Measurements from ENCODE around the gene AGPAT3.

AGPAT3 gene

DNA sequence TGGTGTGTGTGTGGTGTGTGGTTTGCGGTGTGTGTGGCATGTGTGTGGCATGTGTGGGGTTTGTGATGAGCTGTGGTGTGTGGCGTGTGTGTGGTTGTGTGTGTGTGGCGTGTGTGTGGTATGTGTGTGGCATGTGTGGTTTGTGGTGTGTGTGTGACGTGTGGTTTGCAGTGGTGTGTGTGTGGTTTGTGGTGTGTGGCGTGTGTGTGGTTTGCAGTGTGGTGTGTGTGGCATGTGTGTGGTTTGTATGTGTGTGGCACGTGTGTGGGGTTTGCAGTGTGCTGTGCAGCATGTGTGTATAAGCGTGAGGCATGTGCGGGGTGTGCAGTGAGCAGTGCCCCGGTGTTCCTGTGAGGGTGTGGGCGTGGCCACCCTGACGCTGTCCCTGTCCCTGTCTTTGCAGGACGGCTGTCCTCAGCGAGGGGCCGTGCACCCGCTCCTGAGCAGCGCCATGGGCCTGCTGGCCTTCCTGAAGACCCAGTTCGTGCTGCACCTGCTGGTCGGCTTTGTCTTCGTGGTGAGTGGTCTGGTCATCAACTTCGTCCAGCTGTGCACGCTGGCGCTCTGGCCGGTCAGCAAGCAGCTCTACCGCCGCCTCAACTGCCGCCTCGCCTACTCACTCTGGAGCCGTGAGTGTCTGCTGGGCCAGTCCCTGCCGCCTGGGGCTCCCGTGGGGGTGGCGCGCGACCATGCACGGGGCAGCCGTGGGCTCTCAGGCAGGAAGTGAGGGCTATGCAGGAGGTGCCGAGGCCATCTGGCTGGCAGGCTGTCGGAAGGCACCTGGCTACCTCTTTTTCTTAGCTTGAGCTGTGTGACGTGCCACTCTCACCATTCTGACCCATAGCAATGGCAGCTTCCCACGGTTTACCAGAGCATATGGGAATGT is 94.5 kb downstream of the AGPAT3 start:
- DNase-seq, result no peak

DNA sequence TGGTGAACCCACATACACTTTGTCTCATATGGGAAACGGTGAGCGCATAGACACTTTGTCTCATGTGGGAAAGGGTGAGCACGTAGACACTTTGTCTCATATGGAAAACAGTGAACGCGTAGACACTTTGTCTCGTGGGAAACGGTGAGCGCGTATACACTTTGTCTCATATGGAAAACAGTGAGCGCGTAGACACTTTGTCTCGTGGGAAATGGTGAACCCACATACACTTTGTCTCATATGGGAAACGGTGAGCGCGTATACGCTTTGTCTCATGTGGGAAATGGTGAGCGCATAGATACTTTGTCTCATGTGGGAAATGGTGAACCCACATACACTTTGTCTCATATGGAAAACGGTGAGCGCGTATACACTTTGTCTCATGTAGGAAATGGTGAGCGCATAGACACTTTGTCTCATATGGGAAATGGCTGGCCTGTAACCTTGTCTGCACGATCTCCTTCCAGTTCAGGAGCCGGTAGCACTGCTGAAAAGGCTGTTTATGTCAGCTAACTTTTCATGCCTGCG is 96.4 kb downstream of the AGPAT3 start:
- no peak for DNase-seq

DNA sequence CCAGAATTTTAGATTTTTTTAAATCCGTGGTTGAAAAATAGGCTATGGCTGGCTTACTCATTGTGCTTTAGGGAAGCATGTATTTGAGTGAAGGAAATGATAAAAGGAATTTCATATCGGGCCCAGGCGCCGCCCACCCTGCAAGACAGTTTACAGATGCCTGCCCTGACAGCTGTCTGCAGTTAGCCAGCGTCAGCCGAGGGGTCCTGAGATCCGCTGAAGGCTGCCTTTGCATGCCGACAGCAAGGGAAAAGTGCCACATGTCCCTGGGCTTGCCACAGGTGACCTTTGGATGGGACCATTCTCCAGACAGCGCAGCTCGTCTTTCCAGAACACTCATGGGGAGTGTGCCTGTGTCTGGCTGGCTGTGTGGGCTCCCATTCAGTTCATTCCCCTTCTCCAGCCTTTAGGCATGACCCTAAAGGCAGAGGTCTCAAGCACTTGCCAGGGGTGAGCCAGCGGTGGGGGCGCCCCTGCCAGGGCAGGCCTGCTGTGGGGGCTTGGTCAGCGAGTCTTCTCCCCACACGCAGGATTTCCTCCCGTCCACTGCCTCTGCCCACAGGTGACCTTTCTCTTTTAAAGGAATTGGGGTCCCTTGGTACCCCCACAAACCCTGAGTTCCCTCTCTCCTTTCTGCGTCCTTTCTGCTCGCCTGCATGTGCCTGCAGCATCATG is 101.0 kb downstream of the AGPAT3 start:
- DNase-seq, result no peak

DNA sequence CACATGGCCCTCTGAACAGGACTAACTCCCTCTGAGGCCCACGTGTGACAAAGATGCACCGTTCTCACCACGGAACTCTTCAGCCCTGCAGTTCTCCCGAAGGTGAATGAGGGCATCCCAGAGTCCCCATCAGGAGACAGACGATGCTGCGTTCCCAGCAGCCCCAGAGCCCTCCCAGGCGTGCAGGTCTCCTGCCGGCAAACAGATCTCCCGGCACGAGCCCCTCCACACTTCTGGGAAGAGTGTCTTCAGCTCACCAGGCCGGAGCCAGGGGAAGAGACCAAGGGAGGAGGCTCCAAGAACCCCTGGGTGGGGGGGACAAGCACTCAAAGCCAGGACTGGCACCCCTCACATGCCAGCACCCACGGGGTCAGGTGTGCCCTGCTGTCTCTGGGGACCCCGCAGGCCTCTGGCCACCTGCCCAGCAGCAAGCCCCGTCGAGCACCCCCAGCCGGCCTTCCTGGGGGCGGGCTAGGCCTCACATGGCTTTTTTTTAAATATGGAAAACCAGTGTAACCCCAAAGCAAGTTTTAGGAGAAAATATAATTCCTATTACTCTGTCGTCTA is 102.0 kb downstream of the AGPAT3 start:
- no peak for DNase-seq

DNA sequence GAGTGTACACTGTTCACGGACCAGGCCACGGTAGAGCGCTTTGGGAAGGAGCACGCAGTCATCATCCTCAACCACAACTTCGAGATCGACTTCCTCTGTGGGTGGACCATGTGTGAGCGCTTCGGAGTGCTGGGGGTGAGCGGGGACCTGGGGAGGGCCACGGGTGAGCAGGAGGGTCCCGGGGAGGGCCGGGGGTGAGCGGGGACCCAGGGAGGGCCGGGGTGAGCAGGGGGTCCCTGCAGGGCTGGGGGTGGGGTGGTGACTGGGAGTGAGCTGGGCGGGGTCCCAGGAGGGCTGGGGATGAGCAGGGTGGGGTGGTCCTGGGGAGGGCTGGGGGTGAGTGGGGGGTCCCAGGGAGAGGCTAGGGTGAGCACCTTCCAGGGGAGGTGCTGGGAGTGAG is 103.0 kb downstream of the AGPAT3 start:
- DNase-seq, result no peak

DNA sequence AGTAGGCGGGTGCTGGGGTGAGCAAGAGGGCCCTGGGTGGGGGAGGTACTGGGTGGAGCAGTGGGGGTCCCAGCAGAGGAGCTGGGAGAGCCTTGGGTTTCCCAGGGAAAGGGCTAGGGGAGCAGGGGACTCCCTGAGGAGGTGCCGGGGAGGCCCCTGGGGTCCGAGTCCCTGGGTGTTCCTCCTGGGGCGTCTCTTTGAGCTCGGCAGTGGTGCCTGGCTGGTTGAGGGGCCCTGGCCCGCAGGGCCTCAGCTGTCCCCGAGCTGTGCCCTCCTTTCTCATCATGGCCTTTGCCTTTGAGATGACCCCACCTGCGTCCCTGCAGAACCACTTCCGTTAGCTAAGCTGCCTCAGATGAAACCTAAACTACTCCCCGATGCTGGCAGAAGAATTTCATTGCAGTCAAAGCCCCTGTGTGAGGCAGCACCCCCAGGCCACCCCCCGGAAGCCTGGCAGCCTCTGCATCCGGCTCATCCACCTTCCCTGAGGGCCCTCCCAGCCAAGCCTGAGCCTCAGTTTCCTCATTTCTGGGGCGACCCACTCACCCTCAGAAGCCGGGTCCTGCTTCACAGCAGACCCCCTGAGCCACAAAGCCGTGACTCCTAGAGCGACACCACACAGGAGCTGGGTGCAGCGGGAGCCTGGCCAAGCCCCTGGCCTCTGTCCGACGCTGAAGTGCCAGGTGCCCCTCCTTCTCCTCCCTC is 103.5 kb downstream of the AGPAT3 start:
- no peak for DNase-seq

DNA sequence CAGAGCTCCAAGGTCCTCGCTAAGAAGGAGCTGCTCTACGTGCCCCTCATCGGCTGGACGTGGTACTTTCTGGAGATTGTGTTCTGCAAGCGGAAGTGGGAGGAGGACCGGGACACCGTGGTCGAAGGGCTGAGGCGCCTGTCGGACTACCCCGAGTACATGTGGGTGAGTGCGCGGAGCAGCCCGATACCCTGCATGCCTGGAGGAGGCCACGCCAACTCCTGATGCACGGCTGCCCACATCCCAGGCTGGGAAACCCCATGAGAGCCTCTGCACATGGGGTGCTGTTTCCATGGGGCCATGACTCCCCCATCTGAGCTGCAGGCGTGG is 104.1 kb downstream of the AGPAT3 start:
- DNase-seq, result no peak

DNA sequence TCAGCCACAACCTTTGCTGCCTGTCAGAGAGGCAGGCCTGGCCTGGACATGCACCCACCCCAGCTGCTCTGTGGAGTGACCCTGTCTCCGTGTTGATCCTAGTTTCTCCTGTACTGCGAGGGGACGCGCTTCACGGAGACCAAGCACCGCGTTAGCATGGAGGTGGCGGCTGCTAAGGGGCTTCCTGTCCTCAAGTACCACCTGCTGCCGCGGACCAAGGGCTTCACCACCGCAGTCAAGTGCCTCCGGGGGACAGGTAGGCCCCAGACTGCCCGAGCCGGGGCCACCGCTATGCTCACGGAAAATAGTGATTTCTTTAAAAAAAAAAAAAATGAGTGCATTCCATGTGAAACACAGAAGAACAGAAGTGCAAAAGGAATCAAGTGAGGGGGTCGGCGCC is 105.5 kb downstream of the AGPAT3 start:
- DNase-seq, result no peak

DNA sequence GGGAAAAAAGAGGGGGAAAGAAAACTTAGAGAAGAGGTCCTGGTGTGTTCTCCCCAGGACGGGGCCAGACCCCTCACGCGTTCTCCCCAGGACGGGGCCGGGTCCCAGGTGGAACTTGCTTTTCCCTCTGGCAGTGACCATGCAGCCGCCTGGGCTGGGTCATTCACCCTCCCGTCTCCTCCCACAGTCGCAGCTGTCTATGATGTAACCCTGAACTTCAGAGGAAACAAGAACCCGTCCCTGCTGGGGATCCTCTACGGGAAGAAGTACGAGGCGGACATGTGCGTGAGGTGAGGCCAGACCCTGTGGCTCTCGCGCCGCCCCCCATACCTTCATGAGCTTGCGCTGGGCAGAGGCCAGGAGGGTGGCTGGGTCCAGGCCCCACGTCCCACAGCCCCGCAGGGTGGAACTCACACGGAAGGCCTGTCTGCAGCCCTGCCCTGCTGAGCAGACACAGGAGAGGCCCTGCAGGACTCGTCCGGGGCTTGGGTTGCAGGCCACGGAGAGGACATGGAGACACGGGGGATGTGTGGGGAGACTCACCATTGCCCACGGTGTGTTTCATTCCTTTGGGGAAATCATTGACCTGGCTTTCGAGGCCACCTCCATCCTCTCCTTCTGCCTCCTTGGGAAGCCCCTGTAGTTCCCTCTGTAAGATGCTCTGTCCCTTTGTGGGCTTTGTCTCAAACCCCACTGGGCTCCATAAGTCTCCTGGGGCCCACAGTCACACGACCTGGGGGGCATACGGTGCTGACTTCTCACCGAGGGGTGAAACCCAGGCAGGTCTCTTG is 106.4 kb downstream of the AGPAT3 start:
- DNase-seq, result no peak

DNA sequence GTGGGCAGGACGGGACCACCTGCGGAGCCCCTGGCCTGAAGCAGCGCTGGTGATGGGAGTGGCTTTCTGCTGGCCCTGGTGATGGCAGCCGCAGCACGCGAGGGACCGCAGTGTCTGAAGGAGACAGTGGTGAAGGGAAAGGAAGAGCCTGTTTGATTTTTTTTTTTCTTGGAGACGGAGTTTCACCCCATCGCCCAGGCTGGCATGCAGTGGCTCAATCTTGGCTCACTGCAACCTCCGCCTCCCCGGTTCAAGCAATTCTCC is 106.9 kb downstream of the AGPAT3 start:
- DNase-seq, result no peak

DNA sequence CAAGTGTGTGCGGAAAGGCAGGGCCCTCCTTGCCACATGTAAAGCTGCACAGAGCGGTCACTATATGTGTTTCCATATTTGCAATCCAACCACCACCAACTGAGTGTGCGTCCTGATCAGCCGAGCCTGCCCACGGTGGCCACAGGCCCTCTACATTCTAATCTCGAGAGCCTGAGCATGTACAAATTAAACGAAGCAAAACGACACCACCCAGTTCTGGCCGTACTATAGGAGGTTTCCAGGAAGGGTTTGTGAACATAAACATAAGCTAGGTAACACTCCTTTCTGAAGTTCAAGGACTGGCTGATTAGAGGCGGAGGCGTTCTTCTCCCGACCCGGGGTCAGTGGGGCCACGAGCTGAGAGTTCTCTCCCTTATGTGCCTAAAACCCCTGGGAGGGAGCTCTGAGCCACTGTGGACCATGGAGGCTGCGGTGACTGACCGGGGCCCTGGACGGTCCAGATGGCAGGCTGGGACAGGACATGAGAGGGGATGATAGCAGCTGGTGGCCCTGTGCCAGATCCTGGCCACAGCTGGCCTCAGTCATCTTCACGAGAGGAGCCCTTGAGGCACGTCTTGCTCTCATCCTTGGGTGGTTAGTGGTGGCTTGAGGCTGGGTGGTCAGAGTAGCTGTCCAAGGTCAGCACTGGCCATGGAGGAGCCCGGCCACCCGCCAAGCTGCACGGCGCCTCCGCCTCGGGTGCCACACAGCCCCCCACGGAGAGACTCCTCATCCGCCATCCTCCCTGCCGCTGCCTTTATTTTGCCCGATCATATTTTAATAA is 108.0 kb downstream of the AGPAT3 start:
- DNase-seq, result no peak

DNA sequence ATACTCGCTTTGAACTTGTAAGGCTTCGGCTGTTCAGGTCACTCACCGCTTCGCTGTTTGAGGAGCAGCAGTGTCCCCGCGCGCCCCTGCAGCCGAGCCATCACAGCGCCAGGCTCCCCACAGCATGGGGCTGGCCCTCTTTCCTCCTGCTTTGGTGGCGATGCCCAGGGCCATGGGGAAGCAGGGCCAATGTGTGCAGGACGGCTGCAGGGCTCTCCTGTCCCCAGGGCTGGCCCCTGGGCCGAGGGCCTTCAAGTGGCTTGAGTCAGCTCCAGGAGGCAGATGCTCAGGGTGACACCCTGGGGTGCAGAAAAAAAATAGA is 108.6 kb downstream of the AGPAT3 start:
- DNase-seq, result no peak

DNA sequence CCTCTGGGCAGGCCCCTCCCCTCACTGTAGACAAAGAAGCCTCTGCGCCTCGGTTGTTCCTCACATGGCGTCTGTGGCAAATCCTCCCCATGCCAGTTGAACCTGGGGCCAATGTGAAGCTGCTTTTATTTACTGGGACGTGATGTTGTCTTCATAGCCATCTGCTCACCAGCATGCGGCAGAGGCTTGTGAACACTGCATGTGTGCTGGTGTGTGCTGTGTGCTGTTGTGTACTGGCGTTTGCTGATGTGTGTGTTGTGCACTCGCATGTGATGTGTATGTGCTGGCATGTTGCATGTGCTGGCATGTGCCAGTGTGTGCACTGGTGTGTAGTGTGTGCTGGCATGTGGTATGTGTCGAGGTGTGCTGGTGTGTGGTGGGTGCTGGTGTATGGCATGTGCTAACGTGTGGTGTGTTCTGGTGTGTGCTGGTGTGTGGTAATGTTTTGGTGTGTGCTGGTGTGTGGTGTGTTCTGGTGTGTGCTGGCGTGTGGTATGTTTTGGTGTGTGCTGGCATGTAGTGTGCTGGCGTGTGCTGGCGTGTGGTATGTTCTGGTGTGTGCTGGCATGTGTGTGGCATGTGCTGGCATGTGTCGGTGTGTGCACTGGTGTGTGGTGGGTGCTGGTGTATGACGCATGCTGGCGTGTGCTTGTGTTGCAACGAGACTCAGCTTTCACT is 109.9 kb downstream of the AGPAT3 start:
- DNase-seq, result no peak

DNA sequence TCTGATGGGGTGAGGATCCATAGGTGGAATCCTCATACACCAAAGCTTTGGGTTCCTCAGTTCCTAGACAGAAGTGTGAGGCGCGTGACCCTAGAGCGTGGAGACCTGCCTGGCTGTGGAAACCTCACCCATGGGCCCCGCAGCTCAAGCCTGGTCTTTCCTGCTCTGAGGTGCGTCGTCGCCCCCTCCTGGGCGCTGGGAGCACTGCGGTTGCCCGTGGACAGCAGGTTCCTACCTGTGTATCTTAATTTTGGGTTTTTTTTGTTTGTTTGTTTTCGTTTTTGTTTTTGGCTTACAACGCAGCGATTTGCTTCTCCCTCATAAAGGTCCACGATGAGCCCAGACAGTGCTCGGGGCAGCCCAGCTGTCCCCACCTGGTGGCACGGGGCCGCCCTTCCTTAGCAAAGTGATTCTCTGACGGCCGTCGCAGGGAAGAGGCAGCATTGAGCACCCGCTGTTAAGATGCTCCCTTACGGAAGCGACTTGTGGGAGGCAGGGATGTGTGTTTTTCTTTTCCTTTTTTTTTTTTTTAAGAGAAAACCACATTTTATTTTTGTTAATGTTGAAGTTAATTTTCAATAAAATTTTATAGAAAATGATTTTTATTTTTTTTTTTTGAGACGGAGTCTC is 110.6 kb downstream of the AGPAT3 start:
- peak; percentile 70 for DNase-seq

DNA sequence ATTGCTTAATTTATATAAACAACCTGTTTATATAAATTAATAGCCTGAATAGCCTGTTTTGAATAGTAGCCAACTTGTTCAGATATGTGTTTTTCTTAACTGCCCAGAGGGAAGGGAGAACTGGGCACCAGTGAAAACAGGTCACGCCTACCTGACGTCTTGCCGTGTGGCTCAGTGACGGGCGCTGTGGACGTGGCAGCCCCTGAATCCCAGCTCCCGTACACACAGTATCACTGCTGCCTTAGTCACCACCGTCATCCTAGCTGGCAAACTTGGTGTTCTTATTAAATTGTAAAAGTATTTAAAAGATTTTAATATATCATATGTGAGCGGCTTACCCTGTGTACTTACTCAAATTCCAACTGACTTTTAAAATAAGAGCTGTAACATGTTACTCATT is 111.6 kb downstream of the AGPAT3 start:
- DNase-seq, result no peak

DNA sequence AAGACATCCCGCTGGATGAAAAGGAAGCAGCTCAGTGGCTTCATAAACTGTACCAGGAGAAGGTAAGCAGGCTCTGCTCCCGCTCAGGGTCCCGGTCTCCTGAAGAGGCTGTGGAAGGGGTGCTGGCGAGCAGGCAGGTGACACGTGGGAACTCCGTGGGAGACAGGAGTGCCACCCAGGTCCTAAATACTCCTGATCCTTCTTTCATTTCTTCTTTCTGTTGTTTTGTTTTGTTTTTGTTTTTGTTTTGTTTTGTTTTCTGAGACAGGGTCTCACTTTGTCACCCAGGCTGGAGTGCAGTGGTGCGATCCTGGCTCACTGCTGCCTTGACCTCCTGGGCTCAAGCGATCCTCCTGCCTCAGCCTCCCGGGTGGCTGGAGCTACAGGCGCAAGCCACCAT is 113.0 kb downstream of the AGPAT3 start:
- no peak for DNase-seq

DNA sequence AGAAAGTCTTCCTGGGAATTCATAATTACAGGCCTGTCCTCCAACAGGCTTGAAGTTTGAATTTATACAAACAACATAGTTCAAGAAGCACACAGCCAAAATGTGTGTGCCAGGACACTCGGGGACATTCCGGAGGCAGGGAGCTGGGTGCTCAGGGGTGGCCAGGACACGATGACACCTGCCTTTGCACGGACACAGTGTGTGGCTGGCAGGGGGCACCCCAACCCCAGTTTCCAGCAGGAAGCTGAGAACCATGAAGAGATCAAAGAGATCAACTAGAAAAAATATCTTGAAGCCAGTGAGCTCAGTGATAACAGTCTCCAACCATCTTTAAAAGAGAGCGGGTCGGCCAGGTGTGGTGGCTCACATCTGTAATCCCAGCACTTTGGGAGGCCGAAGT is 114.6 kb downstream of the AGPAT3 start:
- DNase-seq, result no peak

DNA sequence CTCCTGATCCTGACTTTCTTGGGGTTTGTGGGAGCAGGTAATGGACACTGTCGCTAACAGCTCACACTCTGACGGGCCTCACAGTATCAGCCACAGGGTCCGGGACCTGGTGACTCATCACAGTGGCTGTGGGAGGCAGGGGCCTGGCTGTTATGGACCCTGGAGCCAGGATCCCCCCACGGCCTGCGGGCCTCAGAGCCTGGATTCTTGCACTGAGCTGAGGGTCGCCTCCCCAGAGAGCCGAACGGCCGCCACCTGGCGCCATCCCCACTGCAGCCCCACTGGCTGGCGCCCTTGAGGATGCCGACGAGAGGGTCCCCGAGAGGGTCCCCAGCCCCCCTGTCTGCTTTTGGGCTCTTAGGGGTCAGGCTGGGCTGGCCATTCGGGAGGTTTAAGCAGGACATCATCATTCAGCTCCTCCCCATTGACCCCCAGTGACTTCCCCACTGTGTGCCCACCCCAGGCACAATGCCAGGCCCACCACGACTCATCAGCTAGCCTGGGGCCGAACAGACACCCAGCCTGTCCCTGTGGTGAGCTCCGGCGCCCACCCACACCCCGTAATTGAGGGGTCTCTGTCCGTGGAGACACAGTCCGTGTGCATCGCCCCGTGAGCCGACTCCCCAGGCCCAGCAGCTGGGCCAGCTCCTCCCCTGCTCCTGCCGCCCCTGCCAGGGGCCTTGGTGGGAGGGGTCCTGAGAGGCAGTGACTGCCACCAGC is 116.3 kb downstream of the AGPAT3 start:
- no peak for DNase-seq

DNA sequence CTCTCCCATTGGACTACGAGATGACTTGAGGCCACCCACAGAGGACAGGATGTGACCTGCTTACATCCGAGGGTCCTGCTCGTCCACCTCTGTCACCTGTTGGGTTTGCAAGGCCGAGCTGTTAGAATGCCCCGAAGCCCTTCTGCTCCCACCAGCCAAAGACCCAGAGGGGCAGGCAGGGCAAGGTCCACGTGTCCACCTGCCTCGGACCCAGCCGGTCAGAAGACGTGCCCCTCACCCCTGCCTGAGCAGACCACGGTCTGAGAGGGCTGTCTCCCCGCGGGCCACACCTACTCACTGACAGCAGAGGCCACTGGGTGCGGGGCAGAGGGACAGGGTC is 116.8 kb downstream of the AGPAT3 start:
- DNase-seq, result no peak

DNA sequence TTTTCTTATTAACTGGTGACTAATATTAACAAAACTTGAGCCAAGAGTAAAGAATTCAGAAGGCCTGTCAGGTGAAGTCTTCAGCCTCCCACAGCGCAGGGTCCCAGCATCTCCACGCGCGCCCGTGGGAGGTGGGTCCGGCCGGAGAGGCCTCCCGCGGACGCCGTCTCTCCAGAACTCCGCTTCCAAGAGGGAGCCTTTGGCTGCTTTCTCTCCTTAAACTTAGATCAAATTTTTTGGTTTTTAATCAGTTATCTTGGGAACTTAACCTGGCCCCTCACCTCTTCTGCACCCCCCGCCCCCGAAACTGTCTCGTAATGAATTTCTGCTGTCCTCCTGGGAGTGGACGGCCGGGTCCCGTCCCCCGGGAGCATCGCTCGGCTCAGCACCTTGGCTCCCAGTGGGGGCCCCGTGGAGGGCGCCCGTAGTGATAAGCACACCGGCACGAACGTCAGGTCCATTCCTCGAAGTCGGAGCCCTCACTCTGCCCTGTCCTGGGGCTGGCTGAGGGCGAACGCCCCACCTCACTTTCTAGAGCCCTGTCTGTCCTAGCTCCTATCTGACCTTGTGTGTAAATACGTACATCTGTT is 117.6 kb downstream of the AGPAT3 start:
- DNase-seq, result no peak
